Liver (tissue), 3 donors: ENCODE data around the gene IQSEC1.

Experiments
- MAX ChIP-seq: IDR thresholded peaks from 2 replicates; pipeline ENCODE4 v1.6.1; 2016; ENCODE audit warnings: antibody characterized with exemption
- TAF1 ChIP-seq: conservative IDR thresholded peaks from 2 replicates; pipeline ENCODE4 v1.6.1; 2016; ENCODE audit warnings: antibody characterized with exemption, mild to moderate bottlenecking
- TF ChIP-seq, protein P1 (sequence below): fragments of 150-350 bp; IDR thresholded peaks from 2 replicates; pipeline ENCODE4 v1.5.1; 2017; ENCODE audit warnings: improper control_type of control experiment, low read depth, low read length; ENCODE audit not compliant: missing input control
- donor health status: healthy.
- donor health status: healthy.

DNA sequence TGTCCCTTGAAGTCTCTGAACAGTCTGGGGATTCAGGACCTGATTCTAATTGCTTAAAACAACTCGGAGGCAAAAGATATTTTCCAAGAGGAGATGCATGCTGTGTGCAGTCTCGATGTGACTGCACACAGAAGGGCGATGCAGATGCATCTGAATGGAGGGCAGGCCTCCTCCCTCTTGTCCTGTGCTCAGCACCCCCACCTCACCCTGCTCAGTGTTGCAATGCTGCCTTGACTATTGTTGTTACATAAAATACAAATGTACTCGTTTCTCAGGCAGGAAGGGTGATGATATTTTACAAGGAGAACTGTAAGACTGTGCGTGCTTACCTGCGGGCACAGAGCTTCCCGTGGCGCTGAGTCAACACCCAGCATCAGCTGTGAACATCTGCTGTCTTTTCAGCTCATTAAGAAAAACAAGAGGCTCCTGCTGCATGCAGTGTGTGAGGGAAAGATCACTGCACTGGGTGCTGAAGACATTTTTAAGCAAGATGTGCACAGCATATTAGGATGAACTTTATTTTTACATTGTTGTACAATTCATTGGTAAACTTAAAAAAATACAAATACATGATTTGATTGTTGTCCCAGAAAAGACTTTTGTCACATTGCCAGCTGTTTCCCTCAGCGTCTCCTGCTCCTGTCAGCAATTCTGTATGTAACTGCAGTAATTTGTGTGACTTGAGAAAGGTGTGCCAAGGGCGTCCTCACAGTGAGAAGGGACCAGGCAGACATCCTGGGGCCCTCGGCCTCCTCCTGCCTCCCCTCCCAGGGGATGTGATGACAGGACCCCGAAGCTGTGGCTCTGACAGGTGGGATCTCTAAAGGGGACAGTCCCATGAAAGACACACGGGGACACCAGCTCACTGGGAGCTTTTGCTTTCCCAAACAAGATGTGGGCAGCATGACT lies 175.6 kb downstream of the IQSEC1 start:
- TF ChIP-seq, protein P1, sequence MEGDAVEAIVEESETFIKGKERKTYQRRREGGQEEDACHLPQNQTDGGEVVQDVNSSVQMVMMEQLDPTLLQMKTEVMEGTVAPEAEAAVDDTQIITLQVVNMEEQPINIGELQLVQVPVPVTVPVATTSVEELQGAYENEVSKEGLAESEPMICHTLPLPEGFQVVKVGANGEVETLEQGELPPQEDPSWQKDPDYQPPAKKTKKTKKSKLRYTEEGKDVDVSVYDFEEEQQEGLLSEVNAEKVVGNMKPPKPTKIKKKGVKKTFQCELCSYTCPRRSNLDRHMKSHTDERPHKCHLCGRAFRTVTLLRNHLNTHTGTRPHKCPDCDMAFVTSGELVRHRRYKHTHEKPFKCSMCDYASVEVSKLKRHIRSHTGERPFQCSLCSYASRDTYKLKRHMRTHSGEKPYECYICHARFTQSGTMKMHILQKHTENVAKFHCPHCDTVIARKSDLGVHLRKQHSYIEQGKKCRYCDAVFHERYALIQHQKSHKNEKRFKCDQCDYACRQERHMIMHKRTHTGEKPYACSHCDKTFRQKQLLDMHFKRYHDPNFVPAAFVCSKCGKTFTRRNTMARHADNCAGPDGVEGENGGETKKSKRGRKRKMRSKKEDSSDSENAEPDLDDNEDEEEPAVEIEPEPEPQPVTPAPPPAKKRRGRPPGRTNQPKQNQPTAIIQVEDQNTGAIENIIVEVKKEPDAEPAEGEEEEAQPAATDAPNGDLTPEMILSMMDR: no peak
- no peak for TF ChIP-seq MAX
- TF ChIP-seq TAF1: no peak
